GM19193 (cell line): Measurements from ENCODE around the gene ISLR2.

ENCODE experiments used
- POLR2A ChIP-seq: IDR thresholded peaks from 4 replicates; pipeline ENCODE4 v1.6.1; 2011; ENCODE audit not compliant: insufficient read depth, insufficient read length; ENCODE audit errors: extremely low read depth

The ISLR2 gene

DNA sequence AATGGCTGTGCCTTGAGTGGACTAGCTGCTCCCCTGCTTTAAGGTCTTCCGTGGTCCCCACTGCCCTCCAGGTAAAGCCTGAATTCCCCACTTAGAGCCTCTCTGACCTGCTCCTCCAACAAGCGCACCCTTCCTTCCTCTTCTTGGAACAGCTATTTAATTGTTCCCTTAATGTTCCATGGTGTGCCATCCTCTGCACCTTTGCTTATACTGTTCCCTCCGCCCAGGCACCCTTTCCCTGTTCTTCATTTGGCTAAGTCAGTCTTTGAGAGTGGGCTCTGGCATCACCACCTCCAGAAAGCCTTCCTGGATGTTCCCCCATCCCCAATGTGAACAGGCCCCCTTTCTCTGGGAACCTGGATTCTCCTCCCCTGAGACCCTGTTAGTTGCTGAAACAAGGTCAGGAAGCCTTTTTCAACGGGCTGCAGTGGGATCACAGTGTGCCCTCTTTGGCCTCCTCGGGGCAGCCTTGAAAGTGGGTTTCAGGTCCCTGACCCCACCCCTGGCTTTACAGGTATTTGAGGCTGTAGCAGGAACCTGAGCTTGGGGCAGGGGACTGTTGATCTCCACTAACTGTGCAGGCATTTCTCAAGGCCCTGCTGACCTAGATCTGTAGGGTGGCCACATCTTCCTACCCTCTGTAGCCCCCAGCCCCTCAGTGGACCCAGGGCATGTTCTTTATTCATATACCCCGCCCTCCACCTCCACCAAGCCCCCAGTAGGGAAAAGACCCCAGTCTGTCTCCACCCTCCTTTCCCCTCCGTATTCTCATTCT lies 48.1 kb downstream of the ISLR2 start:
- no peak for TF ChIP-seq POLR2A

DNA sequence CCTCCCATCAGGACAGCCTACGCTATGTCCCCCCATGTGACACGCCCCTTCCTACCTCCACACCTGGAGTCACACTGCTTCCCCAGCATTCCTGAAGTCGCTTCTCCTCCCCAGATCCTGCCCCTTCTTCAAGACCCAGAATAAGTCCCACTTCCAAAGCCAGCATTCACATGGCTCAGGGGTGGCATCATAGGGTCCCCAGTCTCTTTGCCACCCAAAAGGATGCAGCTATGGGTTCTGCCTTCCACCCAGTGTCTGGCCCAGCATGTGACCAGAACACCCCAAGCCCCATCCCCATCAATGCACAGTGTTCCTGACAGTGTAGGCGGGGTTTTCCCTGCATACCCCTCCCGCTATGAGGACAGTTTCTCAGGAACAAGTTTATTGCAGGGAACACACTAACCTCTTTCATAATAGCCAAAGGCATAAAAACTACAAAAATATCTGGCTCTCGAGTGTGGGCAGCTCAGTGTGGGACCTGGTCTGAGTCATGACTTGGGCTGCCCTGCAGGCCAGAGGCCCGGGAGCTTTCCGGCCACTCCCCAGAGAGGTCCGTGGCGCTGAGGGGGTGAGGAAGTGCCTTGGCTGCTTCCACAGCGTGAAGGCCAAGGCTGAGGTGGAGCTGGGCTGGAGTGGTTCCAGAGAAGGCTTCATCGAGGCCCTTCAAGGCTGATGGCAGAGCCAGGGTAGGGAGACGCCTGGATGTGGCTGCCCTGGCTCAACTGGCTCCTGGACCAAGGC lies 48.9 kb downstream of the ISLR2 start:
- no peak for TF ChIP-seq POLR2A

DNA sequence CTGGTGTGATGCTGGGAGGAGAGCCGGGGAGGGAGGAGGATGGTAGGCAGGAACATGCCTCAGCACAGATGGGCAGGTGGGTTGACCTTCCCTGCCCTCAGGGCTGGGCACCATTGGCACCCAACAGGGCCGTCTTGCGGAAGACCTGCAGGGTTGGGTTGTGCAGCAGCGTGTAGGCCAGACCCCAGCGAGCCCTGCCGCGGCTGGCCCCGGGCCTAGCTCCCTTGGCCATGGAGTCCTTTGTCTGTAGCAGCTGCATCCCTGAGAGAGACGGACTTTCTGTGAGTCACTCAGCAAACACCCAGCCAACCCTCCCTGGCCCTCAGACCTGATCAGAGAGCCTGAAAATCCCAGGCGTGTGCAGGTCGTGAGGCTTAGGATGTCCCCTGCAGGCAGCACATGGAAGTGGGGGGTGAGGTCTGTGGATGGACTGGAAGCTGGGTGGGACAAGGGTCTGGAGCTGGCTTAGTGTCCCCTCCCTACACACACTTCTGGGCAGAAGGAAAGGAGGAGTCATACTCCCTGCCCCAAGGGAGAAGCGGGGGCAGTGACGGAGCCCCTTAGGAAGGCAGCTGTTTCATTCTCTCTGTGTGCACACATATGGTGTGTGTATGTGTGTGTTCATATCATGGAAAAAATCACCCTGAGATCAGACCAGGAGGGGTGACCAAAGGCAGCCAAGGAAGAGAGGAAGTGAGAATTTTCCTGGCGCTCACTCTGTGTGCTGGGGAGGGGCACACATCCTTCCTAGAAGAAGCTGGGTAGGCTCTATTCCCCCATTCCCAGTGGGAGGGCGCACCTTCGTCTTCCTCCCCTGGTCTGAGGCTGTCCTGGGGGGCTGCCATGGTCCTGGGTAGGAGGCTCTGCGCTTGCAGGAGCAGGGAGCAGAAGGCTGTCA lies 49.8 kb downstream of the ISLR2 start:
- TF ChIP-seq POLR2A = no peak

DNA sequence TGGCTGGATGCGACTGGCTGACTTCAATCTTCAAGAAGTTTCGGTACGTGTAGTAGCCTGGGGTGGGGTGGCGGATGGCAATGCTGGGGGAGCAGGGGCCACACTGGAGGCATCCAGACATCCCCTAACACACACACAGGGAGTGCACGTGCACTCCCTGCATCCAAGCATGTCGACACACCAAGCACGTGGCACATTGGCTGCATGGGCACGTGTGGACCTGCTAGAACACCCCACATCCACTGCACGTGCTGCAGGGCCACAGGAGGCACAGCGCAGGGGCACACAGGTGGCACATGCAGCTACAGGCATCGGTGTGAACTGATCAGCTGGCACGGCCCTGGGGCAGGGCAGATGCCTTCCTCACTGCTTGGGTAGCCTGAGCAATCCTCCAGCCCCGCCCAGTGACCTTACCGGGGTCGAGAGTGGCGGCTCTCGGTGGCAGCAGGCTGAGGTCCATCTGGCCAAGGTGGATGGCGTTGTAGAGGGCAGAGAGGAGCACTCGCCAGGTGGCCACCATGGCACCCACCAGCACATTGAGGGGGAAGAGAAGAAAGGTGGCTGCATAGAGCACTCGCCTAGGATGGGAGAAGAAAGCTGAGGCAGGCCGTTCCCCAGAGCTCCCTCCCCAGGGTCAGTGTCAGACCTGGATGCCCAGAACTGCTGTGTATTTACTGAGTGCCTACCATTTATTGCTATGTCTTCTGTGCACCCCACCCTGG lies 50.7 kb downstream of the ISLR2 start:
- no peak for TF ChIP-seq POLR2A

DNA sequence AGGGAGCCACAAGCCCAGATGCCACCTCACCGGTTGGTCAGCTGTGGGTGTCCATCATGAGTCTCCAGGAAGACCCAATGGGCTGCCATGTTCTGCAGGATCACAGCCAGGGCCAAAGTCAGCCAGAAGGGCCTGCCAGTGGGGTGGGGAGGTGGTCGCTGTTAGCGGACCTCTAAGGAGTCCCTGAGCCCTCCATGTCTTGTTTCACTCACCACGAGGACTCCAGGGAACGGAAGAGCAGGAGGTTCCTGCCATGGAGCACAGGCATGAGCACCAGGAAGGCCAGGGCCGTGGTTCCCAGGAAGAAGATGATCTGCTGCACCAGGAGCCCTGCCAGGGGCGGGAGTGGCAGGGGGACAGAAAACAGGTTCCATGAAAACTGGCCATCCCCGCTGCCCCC lies 51.7 kb downstream of the ISLR2 start:
- no peak for TF ChIP-seq POLR2A

DNA sequence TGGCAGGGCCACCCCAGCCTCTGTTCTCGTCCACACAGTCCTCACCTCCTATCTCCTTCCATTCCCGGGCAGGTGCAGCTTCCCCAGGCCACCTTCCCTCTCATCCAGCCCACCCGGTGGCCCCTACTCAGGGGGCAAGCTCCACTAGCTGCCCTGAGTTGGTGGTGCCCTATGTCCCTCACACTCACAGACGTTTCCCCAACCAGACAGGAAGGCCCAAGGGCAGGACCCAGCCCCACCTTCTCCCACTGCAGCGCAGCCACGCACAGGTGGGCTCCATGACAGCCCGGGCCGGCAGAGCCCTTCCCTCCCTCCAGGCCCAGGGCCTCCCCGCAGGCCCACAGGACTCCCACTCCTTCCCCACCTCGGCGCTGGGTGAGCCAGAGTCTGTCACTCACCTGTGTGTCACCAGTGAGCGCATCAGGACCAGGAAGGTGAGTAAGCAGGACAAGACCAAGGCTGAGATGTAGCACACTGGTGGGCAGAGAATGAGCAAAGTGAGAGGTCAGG lies 54.3 kb downstream of the ISLR2 start:
- TF ChIP-seq POLR2A = no peak

DNA sequence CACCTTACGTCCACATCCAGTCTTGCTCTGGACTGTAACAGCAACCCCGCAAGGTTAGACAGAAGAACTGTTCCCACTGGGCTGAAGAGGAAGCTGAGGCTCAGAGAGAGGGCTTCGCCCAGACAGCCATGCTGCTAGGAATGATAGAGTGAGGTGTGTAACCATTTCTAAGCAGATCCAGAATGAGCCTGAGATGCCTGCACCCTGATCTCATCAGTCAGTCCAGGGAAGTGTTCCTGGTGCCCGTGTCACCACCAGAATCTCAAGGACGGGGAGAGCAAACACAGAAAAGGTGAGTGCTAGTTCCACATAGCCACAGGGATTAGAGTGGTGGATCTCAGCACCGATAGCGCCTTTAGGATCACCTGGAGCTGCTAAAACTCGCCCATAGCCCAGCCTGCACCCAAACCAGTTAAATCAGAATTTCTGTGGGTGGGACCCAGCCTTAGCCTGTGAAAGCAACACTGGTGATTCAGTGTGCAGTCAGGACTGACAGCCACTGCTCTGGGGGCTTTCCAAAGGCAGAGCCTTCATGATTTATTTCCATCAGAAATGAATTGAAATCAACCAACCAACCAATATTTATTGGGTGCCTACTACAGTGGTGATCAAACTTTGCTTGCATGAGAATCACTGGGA lies 55.4 kb downstream of the ISLR2 start:
- TF ChIP-seq POLR2A = no peak
